OCI-LY1 (cell line): ENCODE results near the gene PRELID2.

Source experiments
- CTCF ChIP-seq: fragments of 200-600 bp; sonication (generic), shearing (Covaris generic); IDR thresholded peaks from 2 replicates; pipeline ENCODE4 v1.5.1; 2017; ENCODE audit warnings: mild to moderate bottlenecking, antibody characterized with exemption, low read length, moderate library complexity, mixed read lengths
- EZH2 ChIP-seq: fragments of 200-600 bp; sonication (generic), shearing (Covaris generic); IDR thresholded peaks from 2 replicates; pipeline ENCODE4 v1.8.0; 2017; ENCODE audit warnings: borderline replicate concordance, mixed run types, mild to moderate bottlenecking, antibody characterized with exemption, low read length, moderate library complexity, mixed read lengths

- TF ChIP-seq CTCF (no peak), EZH2 (no peak)
Measured at GRCh38 chr5:145834917-145835847, at the start of gene PRELID2.
